PC-3 (cell line): ENCODE data around the gene CRACR2B. TPM values are rescaled to one million over a fixed set of nuclear protein-coding genes. Genes with fewer than 3 reads are reported as not detected.
A peak's percentile ranks its signal among the peaks of the same experiment; 100 is the strongest.

ENCODE experiments used
- ATAC-seq: fragments of 200-7000 bp; cut with Tn5 transposase; 2 replicates; pipeline ENCODE4 v1.9.1; 2020; ENCODE audit warnings: mild to moderate bottlenecking, moderate library complexity
- BruUV-seq: library from RNA; stranded (reverse); fragments of 400-500 nt; replicated peaks from 2 replicates; lab custom pipeline; 2021; lab: Mats Ljungman, UMichigan
- CTCF ChIA-PET: fragments of 300-600 bp; sonication (Branson Sonifier 250); formaldehyde crosslinking; loops from one replicate; lab custom pipeline; 2022; ENCODE audit warnings: antibody characterized with exemption; lab: Charles Lee
- POLR2A ChIA-PET: fragments of 300-600 bp; sonication (Branson Sonifier 250); formaldehyde crosslinking; loops from one replicate; lab custom pipeline; 2022; ENCODE audit warnings: antibody characterized with exemption; ENCODE audit not compliant: unreplicated experiment; lab: Charles Lee
- DNase-seq: peaks from one replicate; pipeline ENCODE4 v3.0.0-alpha.2; 2015
- H2AFZ ChIP-seq: fragments of 300-600 bp; sonication (generic); 2 replicates; pipeline ENCODE4 v1.6.0; 2016; ENCODE audit warnings: antibody characterized with exemption, low read length
- H3F3A ChIP-seq: fragments of 300-600 bp; sonication (generic); one replicate; pipeline ENCODE4 v1.6.0; 2017; ENCODE audit warnings: antibody characterized with exemption, low read length, control low read depth, mild to moderate bottlenecking; ENCODE audit not compliant: unreplicated experiment
- H3K27ac ChIP-seq: fragments of 300-600 bp; sonication (generic); 2 replicates; pipeline ENCODE4 v1.5.1; 2016; ENCODE audit warnings: mild to moderate bottlenecking, low read length
- H3K27me3 ChIP-seq: fragments of 300-600 bp; sonication (generic); 2 replicates; pipeline ENCODE4 v1.6.1; 2016; ENCODE audit warnings: low read length, mixed read lengths
- H3K36me3 ChIP-seq: fragments of 300-600 bp; sonication (generic); 2 replicates; pipeline ENCODE4 v1.6.1; 2016; ENCODE audit warnings: low read depth, mixed run types, low read length, mixed read lengths
- H3K4me1 ChIP-seq: fragments of 300-600 bp; sonication (generic); 2 replicates; pipeline ENCODE4 v1.5.1; 2016; ENCODE audit warnings: low read length; ENCODE audit not compliant: insufficient read depth
- H3K4me2 ChIP-seq: fragments of 300-600 bp; sonication (generic); 2 replicates; pipeline ENCODE4 v1.6.0; 2016; ENCODE audit warnings: low read length
- H3K4me3 ChIP-seq: fragments of 300-600 bp; sonication (generic); 2 replicates; pipeline ENCODE4 v1.5.1; 2016; ENCODE audit warnings: mild to moderate bottlenecking, low read length, mixed read lengths
- H3K79me2 ChIP-seq: fragments of 300-600 bp; sonication (generic); 2 replicates; pipeline ENCODE4 v1.6.1; 2017; ENCODE audit warnings: low read length, mixed read lengths
- H3K9ac ChIP-seq: fragments of 300-600 bp; sonication (generic); 2 replicates; pipeline ENCODE4 v1.6.0; 2016; ENCODE audit warnings: mild to moderate bottlenecking, low read length
- H3K9me2 ChIP-seq: fragments of 300-600 bp; sonication (generic); replicated peaks from 2 replicates; pipeline ENCODE4 v1.6.1; 2016; ENCODE audit warnings: mixed run types, low read length, mixed read lengths
- H3K9me3 ChIP-seq: fragments of 300-600 bp; sonication (generic); 2 replicates; pipeline ENCODE4 v1.6.1; 2016; ENCODE audit warnings: low read length, mixed read lengths
- H4K20me1 ChIP-seq: fragments of 300-600 bp; sonication (generic); 2 replicates; pipeline ENCODE4 v1.6.1; 2016; ENCODE audit warnings: low read length, mixed read lengths
- EZH2 ChIP-seq: fragments of 300-600 bp; sonication (generic); IDR thresholded peaks from one replicate; pipeline ENCODE4 v1.6.1; 2017; ENCODE audit warnings: antibody characterized with exemption, mild to moderate bottlenecking, low read length; ENCODE audit not compliant: unreplicated experiment
- EZH2phosphoT487 ChIP-seq: fragments of 300-600 bp; sonication (generic); IDR thresholded peaks from 2 replicates; pipeline ENCODE4 v1.6.1; 2018; ENCODE audit warnings: mild to moderate bottlenecking, antibody characterized with exemption, low read length, borderline replicate concordance
- intact Hi-C: fragments of 100-400 bp; cut with micrococcal nuclease; formaldehyde crosslinking; loops from 2 replicates; pipeline ENCODE4 v1.9.0; 2023
- total RNA-seq: library from RNA; depleted of rRNA; stranded (reverse); fragments of >200 nt; gene quantifications from 2 replicates; pipeline ENCODE4 v1.2.3, GENCODE V29; 2014
- TF ChIP-seq, protein P1 (sequence below): fragments of 300-600 bp; sonication (generic); conservative IDR thresholded peaks from 2 replicates; pipeline ENCODE4 v1.5.1; 2017; ENCODE audit warnings: antibody characterized with exemption, low read depth, mild to moderate bottlenecking, low read length

CRACR2B gene
- total RNA-seq, 1 experiment from 2014 or later = 10.6 TPM

- Histone ChIP-seq H3K79me2 (no peaks in the 10 kb centered on the region), H3K4me3 (no peak overlapping the region), H3K4me1 (no peaks in the 10 kb centered on the region), H3K36me3 (no peaks in the 10 kb centered on the region), H2AFZ (no peak overlapping the region), H3K9me2 (no peaks in the 10 kb centered on the region), H3F3A (no peaks in the 10 kb centered on the region), H3K27me3 (no peaks in the 10 kb centered on the region), H3K27ac (no peak overlapping the region), H3K9ac (no peak overlapping the region), H3K9me3 (no peaks in the 10 kb centered on the region), H4K20me1 (no peaks in the 10 kb centered on the region), H3K4me2 (no peak overlapping the region)
- DNase-seq (no peak), ATAC-seq (no peak)
- TF ChIP-seq, protein P1, sequence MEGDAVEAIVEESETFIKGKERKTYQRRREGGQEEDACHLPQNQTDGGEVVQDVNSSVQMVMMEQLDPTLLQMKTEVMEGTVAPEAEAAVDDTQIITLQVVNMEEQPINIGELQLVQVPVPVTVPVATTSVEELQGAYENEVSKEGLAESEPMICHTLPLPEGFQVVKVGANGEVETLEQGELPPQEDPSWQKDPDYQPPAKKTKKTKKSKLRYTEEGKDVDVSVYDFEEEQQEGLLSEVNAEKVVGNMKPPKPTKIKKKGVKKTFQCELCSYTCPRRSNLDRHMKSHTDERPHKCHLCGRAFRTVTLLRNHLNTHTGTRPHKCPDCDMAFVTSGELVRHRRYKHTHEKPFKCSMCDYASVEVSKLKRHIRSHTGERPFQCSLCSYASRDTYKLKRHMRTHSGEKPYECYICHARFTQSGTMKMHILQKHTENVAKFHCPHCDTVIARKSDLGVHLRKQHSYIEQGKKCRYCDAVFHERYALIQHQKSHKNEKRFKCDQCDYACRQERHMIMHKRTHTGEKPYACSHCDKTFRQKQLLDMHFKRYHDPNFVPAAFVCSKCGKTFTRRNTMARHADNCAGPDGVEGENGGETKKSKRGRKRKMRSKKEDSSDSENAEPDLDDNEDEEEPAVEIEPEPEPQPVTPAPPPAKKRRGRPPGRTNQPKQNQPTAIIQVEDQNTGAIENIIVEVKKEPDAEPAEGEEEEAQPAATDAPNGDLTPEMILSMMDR = no peak
- intact Hi-C loops = no loop called here
- CTCF ChIA-PET = no interaction called here
- POLR2A ChIA-PET = no interaction called here
- BruUV-seq = no TSS peak
These were observed 30.5 kb downstream of the CRACR2B start for GRCh38 chr11:858053-858761.

DNA sequence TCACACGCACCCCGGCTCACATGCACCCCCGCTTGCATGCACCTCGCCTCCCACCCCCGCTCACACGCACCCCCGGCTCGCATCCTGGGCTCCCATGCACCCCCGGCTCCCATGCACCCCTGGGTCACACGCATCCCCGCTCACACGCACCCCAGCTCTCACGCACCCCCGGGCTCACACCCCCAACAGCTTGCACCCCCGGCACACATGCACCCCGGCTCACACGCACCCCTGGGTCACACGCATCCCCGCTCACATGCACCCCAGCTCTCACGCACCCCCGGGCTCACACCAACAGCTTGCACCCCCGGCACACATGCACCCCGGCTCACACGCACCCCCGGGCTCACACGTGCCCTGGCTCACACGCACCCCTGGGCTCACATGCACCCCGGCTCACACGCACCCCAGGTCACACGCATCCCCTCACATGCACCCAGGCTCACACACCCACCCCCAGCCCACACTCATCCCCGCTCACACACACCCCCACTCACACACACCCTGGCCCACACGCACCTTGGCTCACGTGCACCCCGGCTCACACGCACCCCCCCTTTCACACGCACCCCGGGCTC is 31.1 kb downstream of the CRACR2B start:
- no peak overlapping the region for H3K4me3 ChIP-seq
- intact Hi-C loops = no loop called here
- H3K9ac ChIP-seq = no peak overlapping the region
- H3K9me3 ChIP-seq = no peaks in the 10 kb centered on the region
- no peaks in the 10 kb centered on the region for H3K9me2 ChIP-seq
- H3K27me3 ChIP-seq = no peaks in the 10 kb centered on the region
- H3K79me2 ChIP-seq = no peaks in the 10 kb centered on the region
- H3K27ac ChIP-seq = no peak overlapping the region
- H3F3A ChIP-seq = no peaks in the 10 kb centered on the region
- H3K4me1 ChIP-seq = no peaks in the 10 kb centered on the region
- CTCF ChIA-PET = no interaction called here
- POLR2A ChIA-PET = no interaction called here
- no peak overlapping the region for H2AFZ ChIP-seq
- ATAC-seq = no peak
- no TSS peak for BruUV-seq
- no peaks in the 10 kb centered on the region for H4K20me1 ChIP-seq
- DNase-seq = no peak
- TF ChIP-seq, protein P1 = no peak
- TF ChIP-seq EZH2 (no peak), EZH2phosphoT487 (no peak)
- H3K4me2 ChIP-seq = no peak overlapping the region
- H3K36me3 ChIP-seq = no peaks in the 10 kb centered on the region

GRCh38 chr11:859394-860131 is 31.8 kb downstream of the CRACR2B start:
- ChIA-PET POLR2A (interaction anchor here (0.6 kb wide), 1 partner anchor 188 kb away, joined by 12 read pairs; no protein-coding TSS in a partner anchor), CTCF (no interaction called here)
- no TSS peak for BruUV-seq

More at GRCh38 chr11:859394-860131, 31.8 kb downstream of the CRACR2B start:
- Histone ChIP-seq H3K79me2 (no peaks in the 10 kb centered on the region), H3K4me3 (no peak overlapping the region), H3K9me2 (no peaks in the 10 kb centered on the region), H3K36me3 (no peaks in the 10 kb centered on the region), H3K4me2 (no peak overlapping the region), H3K9ac (no peak overlapping the region), H4K20me1 (no peaks in the 10 kb centered on the region), H3K27ac (no peak overlapping the region), H3F3A (no peaks in the 10 kb centered on the region), H3K9me3 (no peaks in the 10 kb centered on the region), H3K4me1 (no peaks in the 10 kb centered on the region), H3K27me3 (no peaks in the 10 kb centered on the region), H2AFZ (no peak overlapping the region)
- ATAC-seq = peak; percentile 21
- intact Hi-C loops = no loop called here
- DNase-seq = peak; percentile 26
- TF ChIP-seq EZH2 = no peak
- no peak for TF ChIP-seq EZH2phosphoT487
- TF ChIP-seq, protein P1 = no peak
